Measurements from ENCODE around the gene IL34. TPM values are rescaled to one million over a fixed set of nuclear protein-coding genes. Genes with fewer than 3 reads are reported as not detected.

IL34 gene
- total and polyA plus RNA-seq, 7 experiments from 2014 or later: 0.38 to 1.1 (median 0.50) TPM; not detected in 4

- no peak for ATAC-seq
- no peaks in the 10 kb centered on the region for H3K36me3 ChIP-seq (ENCODE audit: control insufficient read depth in 2 of 3, insufficient read depth in 3 of 3, low read length in 3 of 3)
- no peak overlapping the region for H3K27ac Mint-ChIP-seq
- peaks cover 0 to 4% (median 0%) of the 10 kb centered on the region in 11 donors for H3K9me3 Mint-ChIP-seq
- no peaks in the 10 kb centered on the region for H3K9me3 ChIP-seq (ENCODE audit: control insufficient read depth in 2 of 3, low read length in 3 of 3)
- H3K27ac ChIP-seq (ENCODE audit: low read depth, low read length): no peak overlapping the region
- H3K4me1 ChIP-seq (ENCODE audit: control insufficient read depth in 2 of 2, insufficient read depth in 2 of 2, low read length in 2 of 2): no peaks in the 10 kb centered on the region
- no peak overlapping the region for H3K4me3 Mint-ChIP-seq
- ChIA-PET CTCF (interaction anchor here (3.9 kb wide), 1 partner anchor 93 kb away, joined by 33 read pairs; no protein-coding TSS in a partner anchor), POLR2A (no interaction called here)
- no peaks in the 10 kb centered on the region for H3K27me3 ChIP-seq (ENCODE audit: control insufficient read depth in 2 of 2, insufficient read depth in 2 of 2, low read length in 2 of 2)
- peaks cover 0 to 5% (median 0%) of the 10 kb centered on the region in 7 donors for H3K4me1 Mint-ChIP-seq
- intact Hi-C loops (cut with micrococcal nuclease): no loop called here
- peaks cover 0 to 2% (median 0%) of the 10 kb centered on the region in 5 donors for H3K27me3 Mint-ChIP-seq
- no peak for DNase-seq
- H3K36me3 Mint-ChIP-seq: peaks cover 0 to under 1% (median 0%) of the 10 kb centered on the region in 5 donors
- H3K4me3 ChIP-seq (ENCODE audit: low read length): no peak overlapping the region
These were observed 31.3 kb downstream of the IL34 start for GRCh38 chr16:70677499-70678120.

GRCh38 chr16:70678121-70678897 lies 31.9 kb downstream of the IL34 start:
- H3K4me3 Mint-ChIP-seq: no peak overlapping the region
- ATAC-seq (no peak), DNase-seq (peak in 1 of 9 donors; percentile 7)
- peaks cover 0 to 5% (median 0%) of the 10 kb centered on the region in 7 donors for H3K4me1 Mint-ChIP-seq
- ChIA-PET CTCF (interaction anchor here (1.0 to 3.9 kb wide), 2 partner anchors 10 to 92 kb away, joined by 4 to 33 read pairs; no protein-coding TSS in a partner anchor), POLR2A (no interaction called here)
- no peaks in the 10 kb centered on the region for H3K9me3 ChIP-seq (ENCODE audit: control insufficient read depth in 2 of 3, low read length in 3 of 3)
- H3K4me1 ChIP-seq (ENCODE audit: control insufficient read depth in 2 of 2, insufficient read depth in 2 of 2, low read length in 2 of 2): no peaks in the 10 kb centered on the region
- H3K27me3 Mint-ChIP-seq: peaks cover 0 to 4% (median 0%) of the 10 kb centered on the region in 5 donors
- peaks cover 0 to 4% (median 0%) of the 10 kb centered on the region in 11 donors for H3K9me3 Mint-ChIP-seq
- H3K4me3 ChIP-seq (ENCODE audit: low read length): no peak overlapping the region
- H3K36me3 Mint-ChIP-seq: peaks cover 0 to 3% (median 0%) of the 10 kb centered on the region in 5 donors
- H3K27me3 ChIP-seq (ENCODE audit: control insufficient read depth in 2 of 2, insufficient read depth in 2 of 2, low read length in 2 of 2): no peaks in the 10 kb centered on the region
- intact Hi-C loops (cut with micrococcal nuclease): no loop called here
- H3K27ac ChIP-seq (ENCODE audit: low read depth, low read length): no peak overlapping the region
- H3K27ac Mint-ChIP-seq: no peak overlapping the region
- H3K36me3 ChIP-seq (ENCODE audit: control insufficient read depth in 2 of 3, insufficient read depth in 3 of 3, low read length in 3 of 3): no peaks in the 10 kb centered on the region

GRCh38 chr16:70678898-70679670 lies 32.7 kb downstream of the IL34 start:
- peak overlapping the region in 1 of 10 donors; percentile 30 for H3K4me3 Mint-ChIP-seq
- H3K4me1 ChIP-seq (ENCODE audit: control insufficient read depth in 2 of 2, insufficient read depth in 2 of 2, low read length in 2 of 2): no peaks in the 10 kb centered on the region
- POLR2A ChIA-PET: interaction anchor here (1.2 kb wide), 1 partner anchor 92 kb away, joined by 4 read pairs; no protein-coding TSS in a partner anchor
- CTCF ChIA-PET: interaction anchor here (0.5 to 3.9 kb wide), 5 partner anchors 9 to 633 kb away, joined by 3 to 33 read pairs (median 4); no protein-coding TSS in a partner anchor
- H3K27ac Mint-ChIP-seq: no peak overlapping the region
- no peak for ATAC-seq
- peak in 1 of 9 donors; percentile 4 for DNase-seq
- no peak overlapping the region for H3K27ac ChIP-seq (ENCODE audit: low read depth, low read length)
- H3K36me3 ChIP-seq (ENCODE audit: control insufficient read depth in 2 of 3, insufficient read depth in 3 of 3, low read length in 3 of 3): no peaks in the 10 kb centered on the region
- intact Hi-C loops (cut with micrococcal nuclease): loop anchor here in 1 of 2 donors (1.0 kb wide), 1 partner anchor 92 kb away; no protein-coding TSS in a partner anchor
- H3K27me3 Mint-ChIP-seq: peaks cover 0 to 4% (median 3%) of the 10 kb centered on the region in 5 donors
- no peaks in the 10 kb centered on the region for H3K27me3 ChIP-seq (ENCODE audit: control insufficient read depth in 2 of 2, insufficient read depth in 2 of 2, low read length in 2 of 2)
- H3K9me3 ChIP-seq (ENCODE audit: control insufficient read depth in 2 of 3, low read length in 3 of 3): no peaks in the 10 kb centered on the region
- peaks cover 0 to 5% (median 0%) of the 10 kb centered on the region in 7 donors for H3K4me1 Mint-ChIP-seq
- H3K36me3 Mint-ChIP-seq: peaks cover 0 to 3% (median 0%) of the 10 kb centered on the region in 5 donors
- no peak overlapping the region for H3K4me3 ChIP-seq (ENCODE audit: low read length)
- H3K9me3 Mint-ChIP-seq: peaks cover 0 to 4% (median 0%) of the 10 kb centered on the region in 11 donors

- ChIA-PET CTCF (interaction anchor here (0.5 to 3.9 kb wide), 4 partner anchors 8 to 355 kb away, joined by 3 to 33 read pairs (median 4); no protein-coding TSS in a partner anchor), POLR2A (interaction anchor here (1.2 kb wide), 1 partner anchor 91 kb away, joined by 4 read pairs; no protein-coding TSS in a partner anchor)
- intact Hi-C loops (cut with micrococcal nuclease): loop anchor here (1.0 kb wide), 1 partner anchor 91 kb away; no protein-coding TSS in a partner anchor
- ATAC-seq (no peak), DNase-seq (peak in 2 of 9 donors; percentile 7 to 37)
- Histone ChIP-seq H3K27me3 (ENCODE audit: control insufficient read depth in 2 of 2, insufficient read depth in 2 of 2, low read length in 2 of 2) (peaks cover 0 to 4% of the 10 kb centered on the region in 2 donors), H3K36me3 (ENCODE audit: control insufficient read depth in 2 of 3, insufficient read depth in 3 of 3, low read length in 3 of 3) (no peaks in the 10 kb centered on the region), H3K4me1 (ENCODE audit: control insufficient read depth in 2 of 2, insufficient read depth in 2 of 2, low read length in 2 of 2) (peaks cover 0 to 3% of the 10 kb centered on the region in 2 donors), H3K4me3 (ENCODE audit: low read length) (no peak overlapping the region), H3K9me3 (ENCODE audit: control insufficient read depth in 2 of 3, low read length in 3 of 3) (no peaks in the 10 kb centered on the region), H3K27ac (ENCODE audit: low read depth, low read length) (no peak overlapping the region)
- Mint-ChIP-seq H3K36me3 (peaks cover 0 to 3% (median 0%) of the 10 kb centered on the region in 5 donors), H3K9me3 (peaks cover 0 to 2% (median 0%) of the 10 kb centered on the region in 11 donors), H3K4me1 (peaks cover 0 to 7% (median 0%) of the 10 kb centered on the region in 7 donors), H3K27me3 (peaks cover 0 to 8% (median 3%) of the 10 kb centered on the region in 5 donors), H3K27ac (no peak overlapping the region), H3K4me3 (no peak overlapping the region)
These were observed 33.5 kb downstream of the IL34 start for GRCh38 chr16:70679671-70680494.

- Histone ChIP-seq H3K4me3 (ENCODE audit: low read length) (no peak overlapping the region), H3K27ac (ENCODE audit: low read depth, low read length) (no peak overlapping the region), H3K9me3 (ENCODE audit: control insufficient read depth in 2 of 3, low read length in 3 of 3) (no peaks in the 10 kb centered on the region), H3K36me3 (ENCODE audit: control insufficient read depth in 2 of 3, insufficient read depth in 3 of 3, low read length in 3 of 3) (no peaks in the 10 kb centered on the region), H3K4me1 (ENCODE audit: control insufficient read depth in 2 of 2, insufficient read depth in 2 of 2, low read length in 2 of 2) (peaks cover 0 to 7% of the 10 kb centered on the region in 2 donors), H3K27me3 (ENCODE audit: control insufficient read depth in 2 of 2, insufficient read depth in 2 of 2, low read length in 2 of 2) (peaks cover 0 to 6% of the 10 kb centered on the region in 2 donors)
- DNase-seq: peak in 1 of 9 donors; percentile 7
- Mint-ChIP-seq H3K27ac (peak overlapping the region in 1 of 9 donors; percentile 83), H3K4me1 (peaks cover 0 to 9% (median 0%) of the 10 kb centered on the region in 7 donors), H3K27me3 (peaks cover 0 to 13% (median 3%) of the 10 kb centered on the region in 5 donors), H3K4me3 (no peak overlapping the region), H3K9me3 (peaks cover 0 to 2% (median 0%) of the 10 kb centered on the region in 11 donors), H3K36me3 (peaks cover 0 to 3% (median 0%) of the 10 kb centered on the region in 5 donors)
- POLR2A ChIA-PET: interaction anchor here (1.3 kb wide), 1 partner anchor 89 kb away, joined by 4 read pairs; no protein-coding TSS in a partner anchor
- no peak for ATAC-seq
- CTCF ChIA-PET: interaction anchor here (0.7 to 3.9 kb wide), 3 partner anchors 27 to 90 kb away, joined by 4 to 33 read pairs (median 6); no protein-coding TSS in a partner anchor
- intact Hi-C loops (cut with micrococcal nuclease): loop anchor here in 1 of 2 donors (1.0 kb wide), 1 partner anchor 91 kb away; no protein-coding TSS in a partner anchor
These were observed 34.4 kb downstream of the IL34 start for GRCh38 chr16:70680495-70681381.
